H9 (cell line): ENCODE data around the gene LRCH1. TPM values are rescaled to one million over a fixed set of nuclear protein-coding genes. Genes with fewer than 3 reads are reported as not detected.
A peak's percentile ranks its signal among the peaks of the same experiment; 100 is the strongest.

Experiments
- DNase-seq: peaks from one replicate; pipeline ENCODE4 v3.0.0-alpha.2; 2017
- H2AFZ ChIP-seq: one replicate; pipeline ENCODE4 v1.6.1; 2013; ENCODE audit warnings: mild to moderate bottlenecking, low read length, control low read depth, moderate library complexity
- H2AK5ac ChIP-seq: 2 replicates; pipeline ENCODE4 v1.6.1; 2013; ENCODE audit warnings: low read length, control low read depth, mixed read lengths; ENCODE audit not compliant: insufficient read length
- H2BK120ac ChIP-seq: one replicate; pipeline ENCODE4 v1.6.1; 2013; ENCODE audit warnings: low read depth, mild to moderate bottlenecking, low read length, control low read depth, inconsistent platforms; ENCODE audit not compliant: poor library complexity, severe bottlenecking
- H2BK12ac ChIP-seq: 2 replicates; pipeline ENCODE4 v1.6.1; 2013; ENCODE audit warnings: low read length, control low read depth, mixed read lengths, low read depth; ENCODE audit not compliant: insufficient read length
- H2BK15ac ChIP-seq: 2 replicates; pipeline ENCODE4 v1.6.1; 2013; ENCODE audit warnings: low read depth, low read length, control low read depth
- H2BK20ac ChIP-seq: one replicate; pipeline ENCODE4 v1.6.1; 2013; ENCODE audit warnings: low read depth, mild to moderate bottlenecking, low read length, control low read depth, inconsistent platforms; ENCODE audit not compliant: poor library complexity, severe bottlenecking
- H2BK5ac ChIP-seq: 2 replicates; pipeline ENCODE4 v1.6.1; 2013; ENCODE audit warnings: low read length, control low read depth, mixed read lengths; ENCODE audit not compliant: insufficient read length
- H3K14ac ChIP-seq: 2 replicates; pipeline ENCODE4 v1.6.1; 2013; ENCODE audit warnings: low read length, control low read depth; ENCODE audit not compliant: insufficient read depth
- H3K18ac ChIP-seq: 2 replicates; pipeline ENCODE4 v1.6.1; 2013; ENCODE audit warnings: low read depth, mild to moderate bottlenecking, mixed read lengths, low read length, control low read depth; ENCODE audit not compliant: insufficient read length
- H3K23ac ChIP-seq: 2 replicates; pipeline ENCODE4 v1.6.1; 2013; ENCODE audit warnings: low read length, control low read depth, mixed read lengths, low read depth; ENCODE audit not compliant: insufficient read length
- H3K23me2 ChIP-seq: 2 replicates; pipeline ENCODE4 v1.6.1; 2013; ENCODE audit warnings: low read depth, mild to moderate bottlenecking, mixed read lengths, low read length, control low read depth; ENCODE audit not compliant: insufficient read length, poor library complexity, severe bottlenecking
- H3K27ac ChIP-seq: 2 replicates; pipeline ENCODE4 v1.5.1; 2013; ENCODE audit warnings: low read length, control low read depth, mixed read lengths, low read depth; ENCODE audit not compliant: insufficient read length
- H3K27me3 ChIP-seq: 2 replicates; pipeline ENCODE4 v1.6.1; 2013; ENCODE audit warnings: low read length, control low read depth, inconsistent platforms; ENCODE audit not compliant: insufficient read depth
- H3K4ac ChIP-seq: 2 replicates; pipeline ENCODE4 v1.6.1; 2013; ENCODE audit warnings: low read depth, mild to moderate bottlenecking, control low read depth, inconsistent platforms, low read length, moderate library complexity
- H3K4me1 ChIP-seq: 2 replicates; pipeline ENCODE4 v1.6.1; 2013; ENCODE audit warnings: low read length, control low read depth, inconsistent platforms; ENCODE audit not compliant: insufficient read depth
- H3K4me2 ChIP-seq: 2 replicates; pipeline ENCODE4 v1.6.1; 2013; ENCODE audit warnings: low read length, control low read depth, mixed read lengths; ENCODE audit not compliant: insufficient read length, insufficient read depth
- H3K56ac ChIP-seq: 2 replicates; pipeline ENCODE4 v1.6.1; 2013; ENCODE audit warnings: low read depth, mild to moderate bottlenecking, mixed read lengths, low read length, control low read depth; ENCODE audit not compliant: insufficient read length
- H3K79me1 ChIP-seq: 2 replicates; pipeline ENCODE4 v1.6.1; 2013; ENCODE audit warnings: low read depth, mild to moderate bottlenecking, moderate library complexity, low read length, control low read depth, inconsistent platforms; ENCODE audit not compliant: insufficient read depth, poor library complexity, severe bottlenecking
- H3K79me2 ChIP-seq: 2 replicates; pipeline ENCODE4 v1.6.1; 2013; ENCODE audit warnings: low read length, control low read depth, inconsistent platforms; ENCODE audit not compliant: insufficient read depth
- H3K9ac ChIP-seq: 2 replicates; pipeline ENCODE4 v1.6.1; 2013; ENCODE audit warnings: low read length, control low read depth, mixed read lengths; ENCODE audit not compliant: insufficient read length; ENCODE audit errors: extremely low read depth
- H3K9me3 ChIP-seq: one replicate; pipeline ENCODE4 v1.6.1; 2013; ENCODE audit warnings: low read depth, low read length, inconsistent platforms; ENCODE audit not compliant: control insufficient read depth
- H3T11ph ChIP-seq: one replicate; pipeline ENCODE4 v1.6.1; 2013; ENCODE audit warnings: mild to moderate bottlenecking, low read length, control low read depth, inconsistent platforms
- H4K20me1 ChIP-seq: one replicate; pipeline ENCODE4 v1.6.1; 2013; ENCODE audit not compliant: control insufficient read depth, insufficient read length, insufficient read depth
- H4K5ac ChIP-seq: 2 replicates; pipeline ENCODE4 v1.6.1; 2013; ENCODE audit warnings: low read depth, mild to moderate bottlenecking, mixed read lengths, low read length, control low read depth; ENCODE audit not compliant: insufficient read length
- H4K8ac ChIP-seq: replicated peaks from 2 replicates; pipeline ENCODE4 v1.6.1; 2013; ENCODE audit warnings: low read length, control low read depth, mixed read lengths, low read depth; ENCODE audit not compliant: insufficient read length
- H4K91ac ChIP-seq: 2 replicates; pipeline ENCODE4 v1.6.1; 2013; ENCODE audit warnings: low read depth, mild to moderate bottlenecking, moderate library complexity, mixed read lengths, low read length, control low read depth; ENCODE audit not compliant: insufficient read length
- H3K27ac Mint-ChIP-seq, 3 experiments: 2 replicates in 2 of 3; 3 replicates in 1 of 3; pipeline ENCODE4 v1.8.0; 2020 to 2021; ENCODE audit warnings: mixed read lengths in 3 of 3, mild to moderate bottlenecking in 1 of 3, moderate library complexity in 1 of 3
- H3K27me3 Mint-ChIP-seq: 2 replicates; pipeline ENCODE4 v1.8.0; 2021; ENCODE audit warnings: low read depth, mild to moderate bottlenecking, moderate library complexity, mixed read lengths
- H3K36me3 Mint-ChIP-seq, 3 experiments: 2 replicates in 2 of 3; 3 replicates in 1 of 3; pipeline ENCODE4 v1.8.0; 2020 to 2021; ENCODE audit warnings: low read depth in 3 of 3, mixed read lengths in 3 of 3; ENCODE audit not compliant: insufficient read depth in 1 of 3
- H3K4me1 Mint-ChIP-seq, 2 experiments: 2 replicates each; pipeline ENCODE4 v1.8.0; 2020; ENCODE audit warnings: mixed read lengths in 2 of 2
- H3K4me3 Mint-ChIP-seq, 2 experiments: 2 replicates in 1 of 2; 3 replicates in 1 of 2; pipeline ENCODE4 v1.8.0; 2020 to 2021; ENCODE audit warnings: mild to moderate bottlenecking in 2 of 2, mixed read lengths in 2 of 2, moderate library complexity in 1 of 2
- H3K9me3 Mint-ChIP-seq, 2 experiments: 2 replicates in 1 of 2; 3 replicates in 1 of 2; pipeline ENCODE4 v1.8.0; 2020; ENCODE audit warnings: mild to moderate bottlenecking in 2 of 2, mixed read lengths in 2 of 2, moderate library complexity in 1 of 2
- CTCF ChIP-seq: fragments of 200-600 bp; sonication (generic); conservative IDR thresholded peaks from 3 replicates; pipeline ENCODE4 v1.8.0; 2021; ENCODE audit warnings: antibody characterized with exemption, mild to moderate bottlenecking
- WGBS: extraction: QIAGEN DNeasy Blood & Tissue Kit; methylation state at CpG from one replicate; pipeline ENCODE4 v1.1.7; 2013; ENCODE audit warnings: missing lambda C conversion rate, low lambda C conversion rate, mixed read lengths; ENCODE audit not compliant: insufficient read length; ENCODE audit errors: extremely low coverage; 5-methylcytosine and 5-hydroxymethylcytosine counted together
- total RNA-seq: library from RNA; stranded (reverse); gene quantifications from 2 replicates; pipeline ENCODE4 v1.2.1, GENCODE V29; 2021

Gene LRCH1
- total RNA-seq, 1 experiment from 2014 or later: 8.0 TPM

- Histone ChIP-seq H2BK5ac (no peak overlapping the region), H3K23me2 (no peaks in the 10 kb centered on the region), H2BK20ac (no peak overlapping the region), H3T11ph (peak overlapping the region; percentile 88), H3K4me1 (no peaks in the 10 kb centered on the region; the same call in 1 of the 2 replicates), H2BK12ac (no peak overlapping the region), H2AK5ac (no peak overlapping the region), H4K5ac (no peak overlapping the region), H3K18ac (no peak overlapping the region), H3K79me2 (no peaks in the 10 kb centered on the region), H3K14ac (no peak overlapping the region), H4K20me1 (no peaks in the 10 kb centered on the region), H4K8ac (no peak overlapping the region), H2BK15ac (no peak overlapping the region), H3K56ac (no peak overlapping the region), H2AFZ (no peak overlapping the region), H3K27ac (no peak overlapping the region), H2BK120ac (no peak overlapping the region), H3K9ac (no peak overlapping the region), H3K4ac (no peak overlapping the region), H3K4me2 (no peak overlapping the region), H3K27me3 (no peaks in the 10 kb centered on the region), H3K9me3 (no peaks in the 10 kb centered on the region), H3K79me1 (no peaks in the 10 kb centered on the region), H3K23ac (no peak overlapping the region), H4K91ac (no peak overlapping the region)
- peak; percentile 75 for DNase-seq
- no CpG with 5 or more reads among the region's 1 CpG for WGBS
- peak overlapping the region in 2 of 3 experiments; percentile 68 to 69; a peak in 5 of 7 replicates for H3K27ac Mint-ChIP-seq
- no peak overlapping the region for H3K4me3 Mint-ChIP-seq
- H3K36me3 Mint-ChIP-seq: peaks cover 0 to 7% (median 5%) of the 10 kb centered on the region in 3 experiments; a peak in 2 of 7 replicates
- no peak for TF ChIP-seq CTCF
- H3K9me3 Mint-ChIP-seq: no peaks in the 10 kb centered on the region
- H3K27me3 Mint-ChIP-seq: no peaks in the 10 kb centered on the region
- peaks cover 47 to 58% of the 10 kb centered on the region in 2 experiments for H3K4me1 Mint-ChIP-seq
Measured at GRCh38 chr13:46687810-46688209, 134.8 kb downstream of the LRCH1 start.
